Measurements from ENCODE around the gene UBXN11.
"Not testable (repeated sequence)": the region's sequence is repeated elsewhere in the genome, so short reads cannot be mapped to it uniquely, and the experiment has no call there.

The UBXN11 gene

DNA sequence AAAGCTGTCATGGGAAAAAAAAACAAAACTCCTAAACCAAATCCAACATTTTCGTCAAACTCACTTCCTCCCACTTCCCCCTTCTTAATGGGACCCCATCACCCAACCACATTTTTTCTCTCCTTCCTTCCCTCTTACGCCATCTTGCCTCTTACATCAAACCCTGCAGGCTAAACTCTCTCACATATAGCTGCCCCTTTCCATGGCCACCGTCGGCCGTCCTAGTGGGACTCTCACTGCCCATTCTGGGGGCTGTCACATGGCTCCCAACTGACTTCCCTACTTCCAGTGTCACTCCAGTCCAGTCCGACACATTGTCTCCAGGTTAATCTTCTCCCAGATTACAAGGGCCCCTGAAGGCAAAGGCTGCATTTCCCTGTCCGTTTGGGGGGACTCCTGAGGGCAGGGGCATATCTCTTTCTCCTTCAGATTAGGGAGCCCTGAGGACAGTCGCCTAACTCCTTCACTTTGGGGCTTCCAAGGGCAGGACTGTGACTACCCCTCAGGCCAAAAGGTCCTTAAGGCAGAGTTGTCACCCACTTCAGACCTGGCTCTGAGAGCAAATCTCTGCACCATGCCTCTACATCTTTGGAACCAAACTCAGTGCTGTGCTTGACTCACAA, 658 bp downstream of the UBXN11 start:
- DNase-seq (ENCODE audit: low spot score): no peak

DNA sequence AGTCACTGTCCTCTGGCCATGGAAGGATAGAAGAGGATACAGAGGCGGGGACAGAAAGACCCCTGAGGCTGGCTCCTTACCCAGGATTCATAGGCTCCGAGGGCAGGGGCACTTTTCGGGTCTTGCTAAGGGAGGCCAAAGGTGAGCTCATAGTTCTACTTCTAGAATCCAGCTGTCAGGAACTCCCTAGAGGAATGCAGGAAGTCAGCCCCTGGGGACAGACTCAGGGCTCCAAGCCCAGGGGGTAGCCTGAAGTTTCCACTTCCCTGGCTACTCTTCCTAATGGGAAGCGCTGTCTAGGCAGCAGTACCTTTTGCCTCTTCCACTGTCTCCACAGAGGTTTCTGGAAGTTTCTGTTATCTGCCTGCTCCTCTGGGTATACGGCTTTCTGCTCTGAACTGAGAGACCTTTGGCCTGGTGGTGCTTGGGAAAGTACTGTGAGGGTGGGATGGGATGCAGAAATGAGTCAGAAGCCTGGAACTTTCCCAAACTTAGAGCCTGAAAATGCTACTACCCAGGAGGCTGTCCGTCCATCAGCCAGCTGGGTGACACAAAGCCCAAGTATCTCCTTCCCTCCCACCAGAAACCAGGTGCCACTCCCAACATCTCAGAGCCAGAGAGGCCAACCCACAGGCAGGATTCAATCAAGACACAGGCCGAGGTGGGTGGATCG, 3.6 kb downstream of the UBXN11 start:
- peak; percentile 91 for DNase-seq (ENCODE audit: low spot score)

DNA sequence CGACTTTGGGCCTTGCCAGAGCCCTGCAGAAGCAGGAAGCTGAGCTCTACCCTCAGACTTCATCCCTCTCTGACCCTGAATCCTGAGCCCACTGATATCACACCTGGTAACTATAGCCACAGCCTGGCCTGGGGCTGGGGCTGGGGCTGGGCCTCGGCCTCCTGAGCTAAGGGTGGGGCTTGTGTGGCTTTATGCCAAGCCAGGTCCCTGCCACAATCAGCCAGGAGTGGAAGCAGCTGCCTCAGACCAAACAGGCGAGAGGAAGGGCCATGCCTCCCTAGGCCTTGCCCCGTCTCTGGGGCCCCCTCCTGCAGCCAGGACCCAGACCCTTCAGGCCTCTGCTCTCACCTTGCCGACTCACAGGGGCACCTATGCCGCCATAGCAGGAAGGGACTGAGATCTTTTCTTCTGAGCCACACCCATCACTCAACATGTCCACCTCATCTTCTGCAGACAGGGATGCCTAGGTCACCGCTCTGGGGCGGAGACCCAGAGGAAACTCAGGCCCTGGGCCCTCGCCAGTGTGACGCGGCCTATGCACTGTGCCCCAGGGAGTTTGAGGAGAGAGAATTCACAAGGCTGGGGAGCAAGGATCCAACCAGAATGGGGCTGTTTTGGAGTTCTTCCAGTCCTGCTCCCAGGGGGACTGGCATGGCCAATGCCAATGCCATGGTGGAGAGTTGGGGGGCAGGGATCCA, 5.7 kb downstream of the UBXN11 start:
- DNase-seq (ENCODE audit: low spot score): no peak

DNA sequence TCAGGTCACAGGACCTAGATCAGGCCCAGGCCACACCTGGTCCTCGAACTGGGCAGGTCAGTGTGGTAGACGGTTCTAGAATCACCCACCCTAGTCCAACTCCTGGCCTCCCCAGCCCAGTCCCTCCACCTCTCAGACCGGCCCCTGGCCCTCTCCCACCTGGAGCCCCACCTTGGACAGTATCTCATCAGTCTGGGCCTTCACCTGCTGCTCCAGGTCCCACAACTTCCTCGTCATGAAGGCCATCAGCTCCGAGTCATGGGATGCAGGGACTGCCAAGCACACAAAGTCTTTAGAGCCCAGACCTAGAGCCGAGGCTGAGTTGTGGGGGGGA, 8.7 kb downstream of the UBXN11 start:
- DNase-seq (ENCODE audit: low spot score): peak; percentile 43

DNA sequence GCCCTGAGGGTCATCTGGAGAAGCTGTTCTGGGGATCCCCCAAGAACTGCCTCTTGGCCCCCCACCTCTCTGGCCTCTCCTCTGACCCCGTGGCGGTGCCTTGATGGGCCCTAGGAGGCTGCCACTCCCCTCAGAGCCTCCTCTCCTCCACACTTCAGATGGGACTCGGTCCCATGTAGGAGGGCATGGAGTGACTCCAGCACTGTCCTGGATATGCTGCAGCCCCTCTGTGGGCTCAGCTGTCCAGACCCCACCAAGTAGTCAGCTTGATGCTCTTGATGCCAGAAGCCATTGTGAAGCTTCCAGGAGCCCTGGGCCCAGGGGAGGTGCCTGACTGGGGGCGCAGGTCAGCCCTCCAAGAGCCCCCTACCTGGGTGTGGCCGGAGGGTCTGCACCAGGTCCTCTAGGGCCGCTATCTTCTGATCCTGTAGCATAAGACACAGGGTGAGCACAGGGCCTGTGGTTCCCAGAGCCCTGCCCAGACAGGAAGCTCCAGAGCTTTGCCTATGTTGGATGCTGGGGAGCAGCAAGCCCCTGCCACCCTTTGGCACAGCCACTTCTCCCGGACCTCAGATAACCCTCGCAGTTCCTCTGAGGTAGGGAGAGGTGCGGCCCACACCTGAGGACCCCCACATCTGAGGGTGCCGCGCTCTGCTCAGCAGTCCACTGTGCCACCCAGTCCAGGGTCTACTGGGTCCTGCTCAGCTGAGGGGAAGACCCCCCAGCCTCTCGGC, 9.2 kb downstream of the UBXN11 start:
- DNase-seq (ENCODE audit: low spot score): no peak

DNA sequence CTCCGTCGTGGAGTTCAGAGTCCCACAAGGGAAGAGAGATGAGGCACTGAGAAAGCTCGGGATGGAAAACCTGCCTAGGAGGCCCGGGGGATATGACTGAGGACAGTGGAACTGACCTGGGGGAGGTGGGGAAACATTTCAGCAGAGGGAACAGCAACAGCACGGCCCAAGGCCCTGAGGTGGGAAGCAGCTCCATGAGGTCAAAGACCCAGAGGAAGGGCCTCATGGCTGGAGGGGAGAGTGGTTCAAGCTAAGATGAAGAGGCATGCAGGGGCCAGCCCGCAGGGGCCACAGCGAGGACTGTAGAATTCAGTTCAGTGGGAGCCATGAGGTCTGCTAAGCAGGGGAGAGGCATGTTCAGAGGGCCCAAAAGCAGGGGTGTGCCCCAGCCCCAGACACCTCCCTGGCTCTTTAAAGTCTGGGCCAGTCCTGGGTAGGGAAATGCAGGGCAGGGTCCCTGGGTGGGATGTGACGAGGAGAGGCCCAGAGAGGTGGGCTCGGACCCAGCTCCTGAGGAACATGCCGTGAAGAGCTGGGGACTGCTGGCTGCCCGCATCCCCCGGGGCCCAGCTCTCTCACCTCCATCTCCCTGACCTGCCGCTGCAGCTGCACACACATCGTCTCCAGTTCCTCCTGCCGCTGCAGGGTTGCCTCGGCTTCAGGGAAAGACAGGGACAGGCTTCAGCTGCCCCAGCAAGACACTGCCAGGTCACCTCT, 9.9 kb downstream of the UBXN11 start:
- no peak for DNase-seq (ENCODE audit: low spot score)

DNA sequence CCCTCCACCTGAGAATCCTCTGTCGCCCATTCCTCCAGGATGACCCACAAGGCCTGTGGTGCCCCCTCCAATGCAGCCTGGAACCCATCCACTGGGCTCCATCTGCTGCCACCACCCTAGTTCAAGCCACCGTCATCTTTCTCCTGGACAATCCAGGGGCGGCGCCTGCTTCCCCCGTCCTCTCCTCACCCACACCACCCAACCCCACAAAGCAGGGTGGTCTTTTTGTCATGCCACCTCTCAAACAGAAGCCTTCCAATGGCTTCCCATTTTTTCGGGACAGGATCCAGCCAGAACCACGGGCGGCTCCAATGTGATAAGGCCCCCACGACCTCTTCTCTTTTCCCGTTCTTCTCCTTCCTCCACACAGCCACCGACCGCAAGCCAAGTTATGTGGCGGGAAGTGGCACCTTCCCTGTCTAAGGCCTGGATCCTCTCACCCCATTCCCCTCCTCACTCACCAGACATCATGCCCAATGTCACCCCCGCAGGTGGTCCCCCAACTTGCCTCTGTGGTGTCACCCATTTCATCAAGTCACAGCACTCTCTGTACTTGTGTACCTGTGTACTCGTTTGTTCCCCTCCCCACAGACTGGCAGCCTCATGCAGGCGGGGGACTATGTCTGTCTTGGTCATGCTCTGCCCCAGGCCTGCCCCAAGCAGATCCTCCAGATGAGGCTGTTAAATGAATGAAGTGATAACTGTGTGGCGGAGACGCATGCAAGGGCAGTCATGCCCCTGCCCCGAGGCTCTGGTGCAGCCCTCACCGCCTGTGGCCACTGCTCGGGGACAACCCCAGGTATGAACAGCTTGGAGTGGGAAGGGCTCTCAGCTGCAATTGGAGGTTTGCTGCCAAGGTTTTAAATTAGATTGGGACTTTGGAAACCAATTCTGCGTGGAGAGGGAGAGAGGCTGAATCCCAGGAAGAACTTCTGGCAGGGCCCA, 11.0 kb downstream of the UBXN11 start:
- no peak for DNase-seq (ENCODE audit: low spot score)

DNA sequence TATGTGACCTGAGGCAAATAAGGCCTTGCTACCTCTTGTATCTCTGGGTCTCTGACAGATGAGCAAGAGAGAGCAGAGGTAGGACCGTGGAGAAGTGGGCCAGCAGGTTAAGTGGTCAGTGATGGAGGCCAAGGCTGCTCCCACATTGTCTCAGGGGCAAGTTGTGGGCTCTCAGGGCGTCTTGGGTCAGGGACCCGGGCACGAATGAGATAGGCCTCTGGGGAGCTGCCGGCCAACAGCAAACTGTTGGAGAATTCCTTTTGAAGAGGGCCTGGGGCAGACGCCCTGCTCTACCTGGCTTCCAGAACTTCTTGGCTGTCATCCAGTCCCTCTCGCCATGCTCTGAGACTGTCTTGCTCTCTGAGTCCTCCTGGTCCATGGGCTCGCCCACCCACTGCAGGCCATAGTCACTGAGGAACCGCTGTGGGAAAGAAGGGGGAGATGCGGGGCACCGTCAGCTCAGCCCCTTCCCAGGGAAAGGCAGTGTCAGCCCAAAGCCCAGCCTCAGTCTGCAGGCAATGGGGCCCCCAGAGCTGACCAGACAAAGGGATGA, 12.4 kb downstream of the UBXN11 start:
- DNase-seq (ENCODE audit: low spot score): no peak

DNA sequence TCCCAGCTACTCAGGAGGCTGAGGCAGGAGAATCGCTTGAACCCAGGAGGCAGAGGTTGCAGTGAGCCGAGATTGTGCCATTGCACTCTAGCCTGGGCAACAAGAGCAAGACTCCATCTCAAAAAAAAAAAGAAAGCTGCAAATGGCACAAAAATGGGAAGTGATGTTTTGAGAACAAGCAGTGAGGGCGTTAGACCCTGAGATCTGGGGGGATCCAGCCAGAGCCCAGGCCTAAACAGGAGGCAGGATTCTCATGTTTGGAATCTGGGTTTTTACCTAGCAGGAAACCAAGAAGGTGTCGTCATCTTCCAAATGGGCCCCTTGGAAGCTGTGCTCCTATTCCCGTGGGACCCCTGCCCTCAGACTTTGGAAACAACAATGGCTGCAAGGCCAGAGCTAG, 13.7 kb downstream of the UBXN11 start:
- DNase-seq (ENCODE audit: low spot score): not testable (repeated sequence)

DNA sequence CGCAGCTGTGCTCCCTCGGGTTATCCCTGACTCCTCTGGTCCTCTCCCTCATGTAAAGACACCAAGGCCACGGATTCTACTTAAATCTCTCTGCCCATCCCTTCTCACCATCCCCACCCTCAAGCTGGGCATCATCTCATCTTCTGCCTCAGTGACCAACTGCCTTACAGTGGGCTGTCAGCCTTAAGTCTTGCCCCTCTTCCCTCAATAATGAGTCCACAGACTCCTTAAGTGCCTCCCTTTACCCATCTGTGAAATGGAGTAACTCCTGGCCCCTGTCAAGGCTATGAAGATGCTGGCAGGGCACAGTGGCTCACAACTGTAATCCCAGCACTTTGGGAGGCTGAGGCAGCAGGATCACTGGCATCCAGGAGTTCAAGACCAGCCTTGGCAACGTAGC, 14.5 kb downstream of the UBXN11 start:
- DNase-seq (ENCODE audit: low spot score): no peak

DNA sequence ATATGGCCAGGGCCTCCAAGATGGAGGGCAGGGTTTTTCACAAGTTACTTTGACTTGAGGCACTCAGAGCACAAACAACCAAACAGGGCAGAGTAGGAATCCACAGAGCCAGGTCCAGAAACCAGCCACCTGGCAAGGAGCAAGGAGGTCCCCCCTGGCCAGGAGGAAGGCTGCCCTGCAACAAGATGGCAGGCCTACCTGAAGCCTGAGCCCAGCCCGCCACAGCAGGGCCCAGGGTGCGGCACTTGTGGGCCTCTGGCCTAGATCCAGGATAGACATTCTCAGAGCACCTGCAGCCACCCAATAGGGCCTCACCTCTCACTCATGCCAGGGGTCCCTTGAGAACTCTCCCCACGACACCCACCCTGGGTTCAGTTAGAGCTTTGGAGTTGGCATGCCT, 15.0 kb downstream of the UBXN11 start:
- DNase-seq (ENCODE audit: low spot score): no peak

DNA sequence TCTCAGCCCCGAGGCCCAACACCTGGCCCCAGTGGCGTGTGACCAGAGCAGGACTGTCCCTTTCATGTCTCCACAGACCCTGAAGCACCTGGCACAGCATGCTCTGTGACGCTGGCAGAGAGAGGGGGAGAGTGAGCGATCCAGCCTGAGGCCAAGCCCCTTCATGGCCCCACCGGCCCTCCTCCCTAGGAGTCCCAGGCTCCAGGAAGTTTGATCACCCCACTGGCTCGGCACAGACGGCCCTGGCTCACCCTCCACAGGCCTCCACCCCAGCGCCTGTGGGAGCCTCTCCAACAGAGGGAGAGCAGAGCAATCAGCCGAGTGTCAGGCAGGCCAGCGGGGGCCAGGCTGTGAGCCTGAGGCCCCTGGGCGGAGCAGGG, 15.6 kb downstream of the UBXN11 start:
- no peak for DNase-seq (ENCODE audit: low spot score)

DNA sequence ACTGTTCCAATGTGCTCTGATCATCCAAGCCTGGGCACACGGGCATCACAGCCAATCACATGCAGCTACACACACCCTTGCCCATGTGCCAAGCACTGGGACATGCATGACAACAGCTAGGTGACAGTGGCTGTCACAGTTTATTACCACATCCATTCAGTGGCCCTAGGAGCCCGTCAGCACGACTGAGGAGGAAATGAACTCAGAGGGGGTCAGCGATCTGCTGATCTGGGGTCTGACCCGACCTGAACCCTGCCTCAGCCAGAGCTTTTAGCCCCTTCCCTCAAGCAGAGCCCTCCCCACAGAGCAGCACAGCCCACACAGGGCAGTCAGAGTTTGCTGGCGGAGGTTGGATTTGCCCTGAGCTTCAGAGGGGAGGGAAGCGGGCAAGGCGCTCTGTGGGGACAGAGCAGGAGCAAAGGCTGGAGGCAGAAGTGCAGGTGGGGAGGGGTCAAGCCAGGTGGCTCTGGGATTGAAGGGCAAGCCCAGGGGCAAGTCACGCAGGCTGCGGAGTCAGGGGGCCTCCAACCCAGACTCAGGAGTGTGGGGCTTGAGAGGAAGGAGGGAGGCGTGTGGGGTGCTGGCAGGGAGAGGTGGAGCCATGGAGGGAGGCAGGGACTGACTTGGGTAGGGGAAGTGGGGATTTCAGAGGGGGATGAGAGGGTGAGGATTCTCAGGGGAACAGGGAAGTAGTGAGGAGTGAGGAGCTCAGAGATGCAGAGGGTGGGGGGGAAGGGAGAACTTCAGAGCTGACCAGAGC, 16.1 kb downstream of the UBXN11 start:
- no peak for DNase-seq (ENCODE audit: low spot score)

DNA sequence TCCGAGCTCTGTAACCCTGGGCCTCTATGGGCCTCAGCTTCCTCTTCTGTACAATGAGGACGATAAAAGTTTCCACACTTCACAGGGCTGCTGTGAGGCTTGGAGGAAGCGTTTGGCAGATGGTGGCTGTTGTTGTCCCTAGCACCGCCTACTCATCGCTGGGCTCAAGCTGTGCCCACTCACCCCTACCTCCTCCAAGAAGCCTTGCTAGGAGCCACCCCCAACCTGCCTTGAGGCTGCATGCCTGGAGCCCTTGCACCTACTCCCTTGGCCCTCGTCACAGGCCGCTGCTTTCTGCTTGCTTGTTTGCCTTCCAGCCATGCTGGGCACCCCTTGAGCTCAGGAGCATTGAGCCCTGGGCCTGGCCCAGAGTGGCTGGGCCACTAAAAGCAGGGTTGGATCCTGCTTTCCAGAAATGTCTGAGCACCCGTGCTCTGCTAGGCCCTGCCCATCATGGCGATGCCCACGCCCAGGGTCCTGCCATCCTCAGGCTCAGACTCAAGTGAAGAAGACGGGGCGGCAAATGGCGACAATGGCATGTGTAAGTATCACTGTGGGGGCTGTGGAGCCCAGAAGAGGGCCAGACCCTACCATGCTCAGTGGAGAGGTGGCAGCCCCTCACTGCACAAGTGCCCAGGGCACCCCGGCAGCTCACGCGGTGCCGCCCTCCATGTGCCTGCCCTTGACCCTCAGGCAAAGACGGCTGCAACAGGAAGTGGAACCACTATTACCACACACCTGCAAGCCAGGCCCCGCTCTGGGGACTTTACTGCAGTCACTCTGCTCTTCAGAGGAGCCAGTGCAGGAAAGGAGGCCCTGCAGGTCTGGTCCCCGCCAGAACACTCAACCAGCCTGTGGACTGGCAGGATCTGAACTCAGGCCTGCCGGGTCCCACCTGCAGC, 17.0 kb downstream of the UBXN11 start:
- DNase-seq (ENCODE audit: low spot score): peak; percentile 63

DNA sequence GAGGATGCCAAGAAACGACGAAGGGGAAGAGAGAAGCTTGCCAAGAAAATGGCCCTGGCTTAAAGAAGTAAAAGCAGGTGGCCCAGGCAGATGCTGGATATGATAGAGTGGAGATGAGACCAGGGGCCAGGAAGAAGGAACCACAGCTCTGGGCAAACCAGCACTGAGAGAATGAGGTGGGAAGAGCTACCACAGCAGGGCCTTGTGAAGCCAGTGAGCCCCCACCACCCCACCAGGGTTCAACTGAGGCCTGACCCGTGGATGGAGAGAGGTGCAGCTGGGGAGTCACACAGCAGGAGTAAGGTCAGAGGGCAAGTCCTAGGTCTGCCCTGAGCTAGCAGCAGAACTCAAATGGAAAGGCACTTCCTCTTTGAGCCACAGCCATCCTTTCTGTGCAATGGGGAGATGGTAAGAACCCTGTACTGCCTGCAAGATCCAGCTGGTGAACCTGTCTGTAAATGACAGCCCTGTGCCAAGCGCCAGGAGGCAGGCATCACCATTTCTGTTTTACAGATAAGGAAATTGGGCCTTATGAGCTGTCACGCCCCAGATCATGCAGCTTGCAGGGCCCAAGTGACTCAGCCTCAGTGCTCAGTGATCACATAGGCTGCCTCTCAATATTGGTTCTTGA, 18.0 kb downstream of the UBXN11 start:
- peak; percentile 63 for DNase-seq (ENCODE audit: low spot score)

DNA sequence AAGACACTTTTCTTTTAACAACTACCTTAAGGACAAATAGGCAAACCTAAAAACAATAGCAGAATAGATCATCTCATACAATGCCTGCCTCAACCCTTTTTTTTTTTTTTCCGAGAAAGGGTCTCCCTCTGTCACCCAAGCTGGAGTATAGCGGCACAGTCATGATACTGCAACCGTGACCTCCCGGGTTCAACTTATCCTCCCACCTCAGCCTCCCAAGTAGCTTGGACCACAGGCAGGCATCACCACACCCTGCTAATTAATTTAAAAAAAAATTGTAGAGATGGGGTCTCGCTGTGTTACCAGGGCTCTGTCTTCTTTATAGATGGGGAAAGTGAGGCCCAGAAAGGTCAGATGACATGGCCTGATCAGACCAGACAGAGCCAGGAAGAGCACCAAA, 18.6 kb downstream of the UBXN11 start:
- DNase-seq (ENCODE audit: low spot score): no peak

DNA sequence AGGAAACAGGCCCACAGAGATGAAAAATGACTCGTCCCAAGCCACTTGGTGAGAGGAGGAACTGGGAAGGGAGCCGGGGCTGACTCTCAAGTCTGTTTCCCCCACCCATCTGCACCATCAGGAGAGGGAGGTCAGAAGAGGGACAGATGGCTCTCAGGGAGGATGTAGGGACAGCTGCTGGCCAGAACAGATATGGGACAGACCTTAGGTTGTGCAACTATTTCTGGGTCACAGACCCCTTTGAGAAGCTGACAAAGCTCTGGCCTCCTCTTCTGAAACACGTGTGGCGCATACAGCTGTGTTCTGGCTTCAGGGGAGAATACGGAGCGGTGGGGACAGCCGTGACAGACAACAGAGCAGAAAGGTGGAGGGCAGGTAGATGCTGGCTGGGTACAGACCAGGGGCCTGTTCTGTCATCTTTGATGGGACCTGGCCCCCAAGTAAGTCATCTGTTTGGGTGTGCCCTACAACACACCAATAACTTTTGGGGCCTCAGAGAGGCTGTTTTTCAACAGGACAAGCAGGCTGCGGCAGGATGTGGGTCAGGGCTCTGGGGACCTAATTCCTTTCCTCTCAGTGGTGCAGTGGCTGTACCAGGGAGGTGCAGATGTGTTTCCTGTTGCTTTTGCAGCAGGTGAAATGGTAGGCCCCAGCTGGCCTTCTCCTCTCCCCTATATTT, 19.3 kb downstream of the UBXN11 start:
- DNase-seq (ENCODE audit: low spot score): peak; percentile 74

DNA sequence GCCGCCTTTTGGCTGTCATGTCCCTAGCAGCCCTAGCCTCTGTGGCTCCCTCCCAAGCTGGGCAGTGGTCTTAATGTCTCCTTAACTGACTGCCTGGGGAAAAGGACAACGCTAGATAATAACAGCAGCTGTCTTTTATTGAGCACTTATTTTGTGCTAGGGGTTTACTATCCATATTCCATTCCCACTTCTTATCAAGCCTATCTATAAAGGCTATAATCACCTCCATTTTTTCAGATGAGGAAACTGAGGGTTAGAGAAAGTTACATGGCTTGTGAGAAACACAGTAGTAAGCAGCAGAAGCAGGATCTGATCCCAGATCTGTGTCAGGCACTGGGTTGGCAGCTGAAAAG, 20.4 kb downstream of the UBXN11 start:
- DNase-seq (ENCODE audit: low spot score): no peak

Data from kidney tubule cell (primary cell).